Measurements from ENCODE around the gene CAPN11. TPM values are rescaled to one million over a fixed set of nuclear protein-coding genes. Genes with fewer than 3 reads are reported as not detected.
"Not testable (repeated sequence)": the region's sequence is repeated elsewhere in the genome, so short reads cannot be mapped to it uniquely, and the experiment has no call there.

The CAPN11 gene
- polyA plus RNA-seq, 1 donor from 2014 or later: not detected

- not testable (repeated sequence) for H3K36me3 ChIP-seq (ENCODE audit: insufficient read depth, low read length); H3K9ac ChIP-seq (ENCODE audit: low read length); H4K20me1 ChIP-seq (ENCODE audit: insufficient read depth); H3K9me3 ChIP-seq (ENCODE audit: low read length); H3K4me3 ChIP-seq (ENCODE audit: low read length); H3K27ac ChIP-seq (ENCODE audit: low read length); H2AFZ ChIP-seq (ENCODE audit: low read depth, low read length); H3K79me2 ChIP-seq (replicated peaks; ENCODE audit: insufficient read depth, low read length); H3F3A ChIP-seq (ENCODE audit: insufficient read depth, low read length, poor library complexity, severe bottlenecking); H3K9me2 ChIP-seq (ENCODE audit: insufficient read depth, low read length); H3K27me3 ChIP-seq (ENCODE audit: insufficient read depth, low read depth, low read length); H3K4me2 ChIP-seq (ENCODE audit: low read length)
Observed at GRCh38 chr6:44185356-44185755, 26.7 kb downstream of the CAPN11 start.

GRCh38 chr6:44185953-44186634 lies 27.5 kb downstream of the CAPN11 start:
- no peak overlapping the region for H3K27ac ChIP-seq (ENCODE audit: low read length)
- no peak overlapping the region for H3K4me3 ChIP-seq (ENCODE audit: low read length)
- H4K20me1 ChIP-seq (ENCODE audit: insufficient read depth): no peaks in the 10 kb centered on the region
- no peaks in the 10 kb centered on the region for H3K9me3 ChIP-seq (ENCODE audit: low read length)
- H2AFZ ChIP-seq (ENCODE audit: low read depth, low read length): no peak overlapping the region
- H3K79me2 ChIP-seq (replicated peaks; ENCODE audit: insufficient read depth, low read length): no peaks in the 10 kb centered on the region
- no peaks in the 10 kb centered on the region for H3F3A ChIP-seq (ENCODE audit: insufficient read depth, low read length, poor library complexity, severe bottlenecking)
- H3K4me2 ChIP-seq (ENCODE audit: low read length): no peak overlapping the region
- TF ChIP-seq EP300 (conservative IDR thresholded peaks at IDR 0.05; ENCODE audit: poor library complexity, severe bottlenecking) (no peak), POLR2AphosphoS5 (IDR thresholded peaks at IDR 0.05) (no peak), RAD21 (conservative IDR thresholded peaks at IDR 0.05) (no peak), EZH2 (IDR thresholded peaks at IDR 0.05; ENCODE audit: borderline replicate concordance, insufficient read depth, low read length, poor library complexity, severe bottlenecking) (no peak), SMC3 (conservative IDR thresholded peaks at IDR 0.05; ENCODE audit: poor library complexity) (no peak), MXI1 (conservative IDR thresholded peaks at IDR 0.05; ENCODE audit: poor library complexity, severe bottlenecking) (no peak), TAF1 (IDR thresholded peaks at IDR 0.05; ENCODE audit: low read depth) (no peak)
- TF ChIP-seq, protein P1, sequence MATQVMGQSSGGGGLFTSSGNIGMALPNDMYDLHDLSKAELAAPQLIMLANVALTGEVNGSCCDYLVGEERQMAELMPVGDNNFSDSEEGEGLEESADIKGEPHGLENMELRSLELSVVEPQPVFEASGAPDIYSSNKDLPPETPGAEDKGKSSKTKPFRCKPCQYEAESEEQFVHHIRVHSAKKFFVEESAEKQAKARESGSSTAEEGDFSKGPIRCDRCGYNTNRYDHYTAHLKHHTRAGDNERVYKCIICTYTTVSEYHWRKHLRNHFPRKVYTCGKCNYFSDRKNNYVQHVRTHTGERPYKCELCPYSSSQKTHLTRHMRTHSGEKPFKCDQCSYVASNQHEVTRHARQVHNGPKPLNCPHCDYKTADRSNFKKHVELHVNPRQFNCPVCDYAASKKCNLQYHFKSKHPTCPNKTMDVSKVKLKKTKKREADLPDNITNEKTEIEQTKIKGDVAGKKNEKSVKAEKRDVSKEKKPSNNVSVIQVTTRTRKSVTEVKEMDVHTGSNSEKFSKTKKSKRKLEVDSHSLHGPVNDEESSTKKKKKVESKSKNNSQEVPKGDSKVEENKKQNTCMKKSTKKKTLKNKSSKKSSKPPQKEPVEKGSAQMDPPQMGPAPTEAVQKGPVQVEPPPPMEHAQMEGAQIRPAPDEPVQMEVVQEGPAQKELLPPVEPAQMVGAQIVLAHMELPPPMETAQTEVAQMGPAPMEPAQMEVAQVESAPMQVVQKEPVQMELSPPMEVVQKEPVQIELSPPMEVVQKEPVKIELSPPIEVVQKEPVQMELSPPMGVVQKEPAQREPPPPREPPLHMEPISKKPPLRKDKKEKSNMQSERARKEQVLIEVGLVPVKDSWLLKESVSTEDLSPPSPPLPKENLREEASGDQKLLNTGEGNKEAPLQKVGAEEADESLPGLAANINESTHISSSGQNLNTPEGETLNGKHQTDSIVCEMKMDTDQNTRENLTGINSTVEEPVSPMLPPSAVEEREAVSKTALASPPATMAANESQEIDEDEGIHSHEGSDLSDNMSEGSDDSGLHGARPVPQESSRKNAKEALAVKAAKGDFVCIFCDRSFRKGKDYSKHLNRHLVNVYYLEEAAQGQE (IDR thresholded peaks at IDR 0.05; ENCODE audit: borderline replicate concordance): no peak
- TF ChIP-seq, protein P2, sequence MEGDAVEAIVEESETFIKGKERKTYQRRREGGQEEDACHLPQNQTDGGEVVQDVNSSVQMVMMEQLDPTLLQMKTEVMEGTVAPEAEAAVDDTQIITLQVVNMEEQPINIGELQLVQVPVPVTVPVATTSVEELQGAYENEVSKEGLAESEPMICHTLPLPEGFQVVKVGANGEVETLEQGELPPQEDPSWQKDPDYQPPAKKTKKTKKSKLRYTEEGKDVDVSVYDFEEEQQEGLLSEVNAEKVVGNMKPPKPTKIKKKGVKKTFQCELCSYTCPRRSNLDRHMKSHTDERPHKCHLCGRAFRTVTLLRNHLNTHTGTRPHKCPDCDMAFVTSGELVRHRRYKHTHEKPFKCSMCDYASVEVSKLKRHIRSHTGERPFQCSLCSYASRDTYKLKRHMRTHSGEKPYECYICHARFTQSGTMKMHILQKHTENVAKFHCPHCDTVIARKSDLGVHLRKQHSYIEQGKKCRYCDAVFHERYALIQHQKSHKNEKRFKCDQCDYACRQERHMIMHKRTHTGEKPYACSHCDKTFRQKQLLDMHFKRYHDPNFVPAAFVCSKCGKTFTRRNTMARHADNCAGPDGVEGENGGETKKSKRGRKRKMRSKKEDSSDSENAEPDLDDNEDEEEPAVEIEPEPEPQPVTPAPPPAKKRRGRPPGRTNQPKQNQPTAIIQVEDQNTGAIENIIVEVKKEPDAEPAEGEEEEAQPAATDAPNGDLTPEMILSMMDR (IDR thresholded peaks at IDR 0.05; ENCODE audit: poor library complexity, severe bottlenecking): no peak
- no peak overlapping the region for H3K9ac ChIP-seq (ENCODE audit: low read length)
- H3K36me3 ChIP-seq (ENCODE audit: insufficient read depth, low read length): no peaks in the 10 kb centered on the region
- no peaks in the 10 kb centered on the region for H3K27me3 ChIP-seq (ENCODE audit: insufficient read depth, low read depth, low read length)
- no peaks in the 10 kb centered on the region for H3K9me2 ChIP-seq (ENCODE audit: insufficient read depth, low read length)

Measured in neural cell (in vitro differentiated cells).